Tibial artery (tissue), 4 donors: ENCODE results near the gene FBXO28.

Source experiments
- DNase-seq, 2 donors: peaks; one replicate each; pipeline ENCODE4 v3.0.0-alpha.2; 2019
- H3K27ac ChIP-seq, 2 donors: fragments of 200-600 bp; sonication (generic) in 1 of 2; 1 replicate in 1 of 2; 2 replicates in 1 of 2; pipeline ENCODE4 v1.5.1; 2018 to 2019; ENCODE audit warnings: mild to moderate bottlenecking in 1 of 2
- H3K27me3 ChIP-seq, 2 donors: fragments of 200-600 bp; sonication (generic) in 1 of 2; one replicate each; pipeline versions ENCODE4 v1.5.1 to v1.6.0; 2016 to 2019
- H3K36me3 ChIP-seq, 3 donors: fragments of 200-600 bp; sonication (generic) in 2 of 3; one replicate each; pipeline ENCODE4 v1.5.1; 2016 to 2019; ENCODE audit warnings: mild to moderate bottlenecking in 2 of 3
- H3K4me1 ChIP-seq, 4 donors: fragments of 200-600 bp; sonication (generic) in 2 of 4; 1 replicate in 3 of 4; 2 replicates in 1 of 4; pipeline ENCODE4 v1.5.1; 2016 to 2019
- H3K4me3 ChIP-seq, 2 donors: fragments of 200-600 bp; sonication (generic) in 1 of 2; 1 replicate in 1 of 2; 2 replicates in 1 of 2; pipeline ENCODE4 v1.5.1; 2018 to 2019; ENCODE audit warnings: mild to moderate bottlenecking in 2 of 2
- H3K9me3 ChIP-seq, 3 donors: fragments of 200-600 bp; sonication (generic) in 1 of 3; one replicate each; pipeline ENCODE4 v1.5.1; 2016 to 2019
- intact Hi-C: fragments of 100-400 bp; cut with DNase I; formaldehyde crosslinking; loops from one replicate; pipeline ENCODE4 v1.15.0; 2023; ENCODE audit warnings: low total_unique reads
- TF ChIP-seq, protein P1 (sequence below), 2 experiments: fragments of 200-600 bp in 1 of 2; fragments of 450-650 bp in 1 of 2; IDR thresholded peaks; one replicate each; pipeline ENCODE4 v1.5.1; 2017 to 2019; ENCODE audit warnings: antibody characterized with exemption in 2 of 2, mild to moderate bottlenecking in 1 of 2, moderate library complexity in 1 of 2

The FBXO28 gene

DNA sequence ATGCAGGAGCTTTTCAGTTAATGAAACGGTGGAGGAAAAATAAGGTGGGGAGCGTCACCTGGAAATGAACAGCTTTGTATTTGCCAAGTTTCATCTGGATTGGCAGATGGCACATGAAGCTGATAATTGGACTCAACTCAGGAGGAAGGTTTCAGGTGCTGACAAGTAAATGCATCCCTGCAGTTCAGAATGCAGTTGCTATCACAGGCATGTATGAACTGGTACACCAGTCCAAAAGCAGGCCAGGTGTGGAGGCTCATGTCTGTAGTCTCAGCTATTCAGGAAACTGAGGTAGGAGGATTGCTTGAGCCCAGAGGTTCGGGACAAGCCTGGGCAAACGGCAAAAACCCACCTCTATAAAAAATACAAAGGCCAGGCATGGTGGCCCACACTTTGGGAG lies 84.7 kb downstream of the FBXO28 start:
- TF ChIP-seq, protein P1, sequence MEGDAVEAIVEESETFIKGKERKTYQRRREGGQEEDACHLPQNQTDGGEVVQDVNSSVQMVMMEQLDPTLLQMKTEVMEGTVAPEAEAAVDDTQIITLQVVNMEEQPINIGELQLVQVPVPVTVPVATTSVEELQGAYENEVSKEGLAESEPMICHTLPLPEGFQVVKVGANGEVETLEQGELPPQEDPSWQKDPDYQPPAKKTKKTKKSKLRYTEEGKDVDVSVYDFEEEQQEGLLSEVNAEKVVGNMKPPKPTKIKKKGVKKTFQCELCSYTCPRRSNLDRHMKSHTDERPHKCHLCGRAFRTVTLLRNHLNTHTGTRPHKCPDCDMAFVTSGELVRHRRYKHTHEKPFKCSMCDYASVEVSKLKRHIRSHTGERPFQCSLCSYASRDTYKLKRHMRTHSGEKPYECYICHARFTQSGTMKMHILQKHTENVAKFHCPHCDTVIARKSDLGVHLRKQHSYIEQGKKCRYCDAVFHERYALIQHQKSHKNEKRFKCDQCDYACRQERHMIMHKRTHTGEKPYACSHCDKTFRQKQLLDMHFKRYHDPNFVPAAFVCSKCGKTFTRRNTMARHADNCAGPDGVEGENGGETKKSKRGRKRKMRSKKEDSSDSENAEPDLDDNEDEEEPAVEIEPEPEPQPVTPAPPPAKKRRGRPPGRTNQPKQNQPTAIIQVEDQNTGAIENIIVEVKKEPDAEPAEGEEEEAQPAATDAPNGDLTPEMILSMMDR (IDR thresholded peaks at IDR 0.05): no peak
- H3K36me3 ChIP-seq: peaks cover 9 to 20% (median 18%) of the 10 kb centered on the region in 3 donors
- intact Hi-C loops: no loop called here
- no peaks in the 10 kb centered on the region for H3K9me3 ChIP-seq
- H3K27ac ChIP-seq: no peak overlapping the region
- DNase-seq: no peak
- peaks cover 0 to 5% (median 2%) of the 10 kb centered on the region in 4 donors for H3K4me1 ChIP-seq
- no peaks in the 10 kb centered on the region for H3K27me3 ChIP-seq
- H3K4me3 ChIP-seq: no peak overlapping the region

DNA sequence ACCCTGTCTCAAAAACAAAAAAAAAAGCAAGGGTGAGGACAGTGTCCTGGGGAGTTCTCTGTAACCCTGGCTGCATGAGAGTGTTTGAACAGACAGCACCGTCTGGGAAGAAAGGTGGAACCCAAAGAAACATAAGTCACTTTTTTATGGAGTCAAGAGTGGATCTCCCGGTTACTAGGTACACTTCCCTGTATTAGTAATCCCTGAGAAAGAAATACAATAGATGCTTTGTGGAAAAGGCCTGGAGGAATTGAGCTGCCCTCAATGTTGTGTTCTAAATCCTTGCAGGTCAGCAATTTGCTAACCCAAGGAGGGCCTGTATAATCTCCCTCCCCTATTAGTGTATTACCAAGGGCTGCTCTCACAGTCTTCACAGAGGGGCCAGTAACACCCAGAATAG lies 85.8 kb downstream of the FBXO28 start:
- H3K27me3 ChIP-seq: no peaks in the 10 kb centered on the region
- no peak overlapping the region for H3K27ac ChIP-seq
- H3K9me3 ChIP-seq: no peaks in the 10 kb centered on the region
- TF ChIP-seq, protein P1 (IDR thresholded peaks at IDR 0.05): no peak
- no peak overlapping the region for H3K4me3 ChIP-seq
- H3K4me1 ChIP-seq: peaks cover 0 to 16% (median 6%) of the 10 kb centered on the region in 4 donors
- intact Hi-C loops: no loop called here
- no peak for DNase-seq
- H3K36me3 ChIP-seq: peaks cover 0 to 18% (median 14%) of the 10 kb centered on the region in 3 donors

DNA sequence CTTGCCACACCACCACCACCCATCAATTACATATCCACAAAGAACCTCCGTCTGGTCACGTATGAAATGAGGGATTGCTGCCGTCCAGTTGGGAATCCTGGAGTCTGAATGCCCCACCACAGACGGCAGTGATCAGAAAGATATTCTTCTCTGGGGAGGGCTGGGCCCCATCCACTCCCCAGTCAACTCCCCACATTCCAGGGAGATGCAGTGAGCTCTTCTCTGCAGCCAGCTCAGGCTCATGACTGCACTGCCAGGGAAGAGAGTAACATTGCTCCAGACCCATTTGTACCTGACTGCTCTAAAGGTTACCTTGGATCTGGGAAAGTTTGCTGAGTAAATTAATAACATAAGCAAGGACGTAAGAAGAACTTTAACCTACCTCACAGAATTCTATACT lies 87.5 kb downstream of the FBXO28 start:
- Histone ChIP-seq H3K27me3 (no peaks in the 10 kb centered on the region), H3K9me3 (no peaks in the 10 kb centered on the region), H3K27ac (no peak overlapping the region), H3K36me3 (peaks cover 0 to 7% (median 0%) of the 10 kb centered on the region in 3 donors), H3K4me3 (no peak overlapping the region), H3K4me1 (peaks cover 0 to 25% (median 12%) of the 10 kb centered on the region in 4 donors)
- TF ChIP-seq, protein P1 (IDR thresholded peaks at IDR 0.05): no peak
- DNase-seq: no peak
- intact Hi-C loops: no loop called here

DNA sequence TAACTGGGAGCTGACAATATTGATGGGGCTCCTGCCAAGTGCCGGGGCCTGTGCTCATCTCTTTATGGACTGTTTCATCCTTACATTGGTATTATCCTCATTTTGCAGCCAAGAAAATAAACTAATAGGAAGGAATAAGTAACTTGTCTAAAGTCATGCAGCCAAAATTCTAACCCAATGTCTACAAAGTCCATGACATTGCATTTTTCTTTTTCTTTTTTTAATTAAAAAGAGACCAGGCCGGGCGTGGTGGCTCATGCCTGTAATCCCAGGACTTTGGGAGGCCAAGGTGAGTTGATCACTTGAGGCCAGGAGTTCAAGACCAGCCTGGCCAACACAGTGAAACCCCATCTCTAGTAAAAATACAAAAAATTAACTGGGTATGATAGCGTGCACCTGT lies 87.9 kb downstream of the FBXO28 start:
- H3K4me3 ChIP-seq: no peak overlapping the region
- peaks cover 0 to 7% (median 0%) of the 10 kb centered on the region in 3 donors for H3K36me3 ChIP-seq
- peaks cover 0 to 25% (median 12%) of the 10 kb centered on the region in 4 donors for H3K4me1 ChIP-seq
- intact Hi-C loops: no loop called here
- H3K27me3 ChIP-seq: no peaks in the 10 kb centered on the region
- TF ChIP-seq, protein P1 (IDR thresholded peaks at IDR 0.05): no peak
- no peak for DNase-seq
- H3K9me3 ChIP-seq: no peaks in the 10 kb centered on the region
- no peak overlapping the region for H3K27ac ChIP-seq

DNA sequence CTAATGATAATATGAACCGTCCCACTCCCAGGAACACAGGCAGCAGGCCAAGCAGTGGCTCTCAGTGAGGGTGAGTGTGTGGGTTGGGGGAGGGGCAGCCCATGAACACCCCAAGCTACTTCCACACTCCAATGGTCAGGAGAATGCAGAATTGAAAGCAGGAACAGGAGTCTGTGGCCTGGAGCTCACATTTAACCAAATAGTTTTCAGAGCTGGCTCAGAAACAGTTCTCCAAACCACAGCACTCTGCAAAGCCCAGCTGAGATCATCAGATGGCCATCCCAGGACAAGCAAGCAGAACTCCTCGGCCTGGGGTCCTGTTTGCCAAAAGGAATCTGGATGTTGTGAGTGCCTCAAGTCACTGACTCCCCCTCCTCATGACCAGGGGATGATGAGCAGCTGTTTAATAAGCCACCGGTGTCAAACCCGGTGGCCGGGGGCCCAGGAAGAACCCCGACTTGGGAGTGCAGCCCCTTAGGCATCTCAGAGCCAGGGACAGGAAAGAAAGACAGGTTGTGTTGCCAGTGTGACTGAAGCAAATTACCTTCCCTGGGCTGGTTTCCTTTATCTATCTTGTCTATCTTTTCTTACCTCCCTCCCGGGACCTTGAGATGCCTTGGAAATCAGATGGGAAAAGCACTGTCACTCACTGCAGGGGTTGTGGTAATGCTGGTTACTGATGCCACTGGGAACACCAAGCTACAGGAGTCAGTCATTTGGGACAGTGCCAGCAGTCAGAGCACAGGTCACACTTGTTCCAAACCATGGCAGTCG lies 89.5 kb downstream of the FBXO28 start:
- Histone ChIP-seq H3K27me3 (no peaks in the 10 kb centered on the region), H3K4me3 (no peak overlapping the region), H3K36me3 (peaks cover 0 to 7% (median 0%) of the 10 kb centered on the region in 3 donors), H3K4me1 (peaks cover 0 to 25% (median 12%) of the 10 kb centered on the region in 4 donors), H3K9me3 (no peaks in the 10 kb centered on the region), H3K27ac (no peak overlapping the region)
- intact Hi-C loops: no loop called here
- DNase-seq: peak; percentile 61 to 82
- TF ChIP-seq, protein P1 (IDR thresholded peaks at IDR 0.05): no peak
